SJSA1 (cell line): Measurements from ENCODE around the gene GHRHR. TPM values are rescaled to one million over a fixed set of nuclear protein-coding genes. Genes with fewer than 3 reads are reported as not detected.

Experiments used
- DNase-seq, 2 experiments: peaks; one replicate each; pipeline ENCODE4 v3.0.0-alpha.2; 2015 to 2020; ENCODE audit warnings: low spot score in 2 of 2, low read depth in 1 of 2
- H3K27ac ChIP-seq: fragments of 250-450 bp; sonication (Bioruptor Pico); 2 replicates; pipeline ENCODE4 v1.5.1; 2020; ENCODE audit warnings: mild to moderate bottlenecking, moderate library complexity
- H3K27me3 ChIP-seq: fragments of 250-450 bp; sonication (Bioruptor Pico); replicated peaks from 2 replicates; pipeline ENCODE4 v1.5.1; 2020; ENCODE audit warnings: mild to moderate bottlenecking, moderate library complexity
- H3K36me3 ChIP-seq: fragments of 250-450 bp; sonication (Bioruptor Pico); 2 replicates; pipeline ENCODE4 v1.5.1; 2020; ENCODE audit warnings: mild to moderate bottlenecking
- H3K4me1 ChIP-seq: fragments of 250-450 bp; sonication (Bioruptor Pico); replicated peaks from 2 replicates; pipeline ENCODE4 v1.6.1; 2021; ENCODE audit warnings: mild to moderate bottlenecking
- H3K4me3 ChIP-seq: fragments of 250-450 bp; sonication (Bioruptor Pico); 2 replicates; pipeline ENCODE4 v1.5.1; 2020; ENCODE audit warnings: mild to moderate bottlenecking
- H3K9me3 ChIP-seq: fragments of 250-450 bp; sonication (Bioruptor Pico); replicated peaks from 2 replicates; pipeline ENCODE4 v1.5.1; 2020; ENCODE audit warnings: mild to moderate bottlenecking
- total RNA-seq: library from RNA; depleted of rRNA; stranded (reverse); fragments of >200 nt; shearing (Covaris generic); gene quantifications from 2 replicates; pipeline ENCODE4 v1.2.3, GENCODE V29; 2014

The GHRHR gene
- total RNA-seq, 1 experiment from 2014 or later: not detected

GRCh38 chr7:30975256-30975899 lies 11.6 kb downstream of the GHRHR start:
- peak in 1 of 2 experiments; percentile 18 for DNase-seq
- Histone ChIP-seq H3K4me3 (no peak overlapping the region), H3K4me1 (no peaks in the 10 kb centered on the region), H3K36me3 (no peaks in the 10 kb centered on the region), H3K27me3 (no peaks in the 10 kb centered on the region; the same call in none of the 2 replicates), H3K27ac (no peak overlapping the region), H3K9me3 (no peaks in the 10 kb centered on the region)

GRCh38 chr7:30976381-30976780 lies 12.6 kb downstream of the GHRHR start:
- Histone ChIP-seq H3K9me3 (no peaks in the 10 kb centered on the region), H3K27ac (no peak overlapping the region), H3K27me3 (peaks cover 7% of the 10 kb centered on the region), H3K4me3 (no peak overlapping the region), H3K36me3 (no peaks in the 10 kb centered on the region), H3K4me1 (no peaks in the 10 kb centered on the region)
- no peak for DNase-seq

GRCh38 chr7:30977222-30977621 lies 13.5 kb downstream of the GHRHR start:
- no peak overlapping the region for H3K27ac ChIP-seq
- H3K4me1 ChIP-seq: no peaks in the 10 kb centered on the region
- peaks cover 12% of the 10 kb centered on the region for H3K27me3 ChIP-seq
- no peak overlapping the region for H3K4me3 ChIP-seq
- H3K36me3 ChIP-seq: no peaks in the 10 kb centered on the region
- H3K9me3 ChIP-seq: no peaks in the 10 kb centered on the region
- no peak for DNase-seq

GRCh38 chr7:30977896-30978564 lies 14.3 kb downstream of the GHRHR start:
- H3K4me3 ChIP-seq: no peak overlapping the region
- no peak for DNase-seq
- no peak overlapping the region for H3K27ac ChIP-seq
- no peaks in the 10 kb centered on the region for H3K36me3 ChIP-seq
- H3K9me3 ChIP-seq: no peaks in the 10 kb centered on the region
- H3K4me1 ChIP-seq: no peaks in the 10 kb centered on the region
- H3K27me3 ChIP-seq: peaks cover 12% of the 10 kb centered on the region

- no peak for DNase-seq
- Histone ChIP-seq H3K9me3 (no peaks in the 10 kb centered on the region), H3K27me3 (peaks cover 12% of the 10 kb centered on the region), H3K36me3 (no peaks in the 10 kb centered on the region), H3K4me1 (no peaks in the 10 kb centered on the region), H3K27ac (no peak overlapping the region), H3K4me3 (no peak overlapping the region)
Observed at GRCh38 chr7:30979027-30979426, 15.3 kb downstream of the GHRHR start.

- Histone ChIP-seq H3K36me3 (no peaks in the 10 kb centered on the region), H3K4me1 (no peaks in the 10 kb centered on the region), H3K4me3 (no peak overlapping the region), H3K27ac (no peak overlapping the region), H3K9me3 (no peaks in the 10 kb centered on the region), H3K27me3 (peaks cover 12% of the 10 kb centered on the region)
- DNase-seq: no peak
Observed at GRCh38 chr7:30980194-30980593, 16.4 kb downstream of the GHRHR start.

GRCh38 chr7:30980751-30981150 lies 17.0 kb downstream of the GHRHR start:
- Histone ChIP-seq H3K27me3 (peaks cover 12% of the 10 kb centered on the region), H3K4me3 (no peak overlapping the region), H3K36me3 (no peaks in the 10 kb centered on the region), H3K27ac (no peak overlapping the region), H3K9me3 (no peaks in the 10 kb centered on the region), H3K4me1 (no peaks in the 10 kb centered on the region)
- no peak for DNase-seq

- no peak overlapping the region for H3K27ac ChIP-seq
- no peaks in the 10 kb centered on the region for H3K9me3 ChIP-seq
- H3K4me3 ChIP-seq: no peak overlapping the region
- H3K4me1 ChIP-seq: no peaks in the 10 kb centered on the region
- no peaks in the 10 kb centered on the region for H3K36me3 ChIP-seq
- peaks cover 12% of the 10 kb centered on the region for H3K27me3 ChIP-seq
- peak; percentile 44 to 75 for DNase-seq
Observed at GRCh38 chr7:30983042-30983913, 19.5 kb downstream of the GHRHR start.

GRCh38 chr7:30983914-30984247 lies 20.1 kb downstream of the GHRHR start:
- Histone ChIP-seq H3K27me3 (peaks cover 12% of the 10 kb centered on the region), H3K27ac (no peak overlapping the region), H3K9me3 (no peaks in the 10 kb centered on the region), H3K4me1 (no peaks in the 10 kb centered on the region), H3K4me3 (no peak overlapping the region), H3K36me3 (no peaks in the 10 kb centered on the region)
- DNase-seq: no peak

GRCh38 chr7:30984359-30985107 lies 20.8 kb downstream of the GHRHR start:
- no peaks in the 10 kb centered on the region for H3K4me1 ChIP-seq
- H3K36me3 ChIP-seq: no peaks in the 10 kb centered on the region
- H3K4me3 ChIP-seq: no peak overlapping the region
- DNase-seq: peak in 1 of 2 experiments; percentile 14
- H3K27ac ChIP-seq: no peak overlapping the region
- no peaks in the 10 kb centered on the region for H3K9me3 ChIP-seq
- peaks cover 12% of the 10 kb centered on the region for H3K27me3 ChIP-seq

- Histone ChIP-seq H3K4me1 (no peaks in the 10 kb centered on the region), H3K9me3 (no peaks in the 10 kb centered on the region), H3K27me3 (peaks cover 9% of the 10 kb centered on the region; the same call in 1 of the 2 replicates), H3K4me3 (no peak overlapping the region), H3K27ac (no peak overlapping the region), H3K36me3 (no peaks in the 10 kb centered on the region)
- DNase-seq: no peak
Observed at GRCh38 chr7:30985756-30986155, 22.0 kb downstream of the GHRHR start.

- no peak overlapping the region for H3K27ac ChIP-seq
- no peaks in the 10 kb centered on the region for H3K4me1 ChIP-seq
- DNase-seq: no peak
- H3K9me3 ChIP-seq: no peaks in the 10 kb centered on the region
- no peaks in the 10 kb centered on the region for H3K36me3 ChIP-seq
- no peak overlapping the region for H3K4me3 ChIP-seq
- H3K27me3 ChIP-seq: peaks cover 5% of the 10 kb centered on the region; the same call in 1 of the 2 replicates
Observed at GRCh38 chr7:30986331-30986730, 22.6 kb downstream of the GHRHR start.

- no peaks in the 10 kb centered on the region for H3K4me1 ChIP-seq
- H3K27me3 ChIP-seq: peaks cover 1% of the 10 kb centered on the region; the same call in 1 of the 2 replicates
- no peaks in the 10 kb centered on the region for H3K36me3 ChIP-seq
- no peak overlapping the region for H3K4me3 ChIP-seq
- DNase-seq: no peak
- no peaks in the 10 kb centered on the region for H3K9me3 ChIP-seq
- H3K27ac ChIP-seq: no peak overlapping the region
Observed at GRCh38 chr7:30986738-30987137, 23.0 kb downstream of the GHRHR start.
